GM18499 (cell line): ENCODE data around the gene RPP25L.

Source experiments
- ATAC-seq: cut with Tn5 transposase; IDR thresholded peaks from one replicate; pipeline ENCODE4 v1.9.1; 2021; ENCODE audit warnings: moderate number of reproducible peaks; ENCODE audit not compliant: insufficient read depth, unreplicated experiment

Gene RPP25L

DNA sequence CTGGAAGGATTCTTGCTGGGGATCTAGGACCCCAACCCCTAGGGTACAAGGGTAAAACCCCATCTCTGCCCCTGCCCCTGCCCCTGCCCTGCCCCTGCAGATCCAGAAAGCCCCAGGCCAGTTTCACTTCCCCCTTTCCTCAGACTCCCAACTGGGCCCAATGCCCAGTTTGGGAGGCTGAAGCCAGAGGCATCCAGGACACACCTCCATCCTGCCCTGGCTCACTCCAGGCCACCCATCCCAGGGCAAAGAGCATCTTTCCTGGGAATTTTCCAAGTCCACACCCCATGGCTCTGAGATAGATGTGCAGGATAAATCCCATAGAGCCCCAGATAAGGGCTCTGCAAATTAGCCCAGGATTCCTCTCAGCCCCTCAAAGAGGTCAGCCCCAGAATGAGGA, 39.8 kb downstream of the RPP25L start:
- ATAC-seq: no peak

DNA sequence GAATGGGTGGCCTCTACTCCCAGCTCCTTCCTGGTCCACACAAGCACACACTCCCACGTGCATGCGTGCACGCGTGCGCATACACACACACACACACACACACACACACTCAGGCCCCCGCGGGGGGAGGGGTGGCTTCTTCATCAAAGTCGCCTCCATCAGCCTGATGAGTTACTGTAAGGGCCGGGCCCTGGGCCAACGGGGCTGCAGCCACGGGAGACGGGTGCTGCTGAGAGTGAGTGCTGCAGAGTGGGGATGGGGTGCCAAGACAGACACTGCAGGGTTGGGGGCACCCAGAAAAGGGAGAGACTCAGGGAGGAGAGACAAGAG, 40.5 kb downstream of the RPP25L start:
- ATAC-seq: no peak

DNA sequence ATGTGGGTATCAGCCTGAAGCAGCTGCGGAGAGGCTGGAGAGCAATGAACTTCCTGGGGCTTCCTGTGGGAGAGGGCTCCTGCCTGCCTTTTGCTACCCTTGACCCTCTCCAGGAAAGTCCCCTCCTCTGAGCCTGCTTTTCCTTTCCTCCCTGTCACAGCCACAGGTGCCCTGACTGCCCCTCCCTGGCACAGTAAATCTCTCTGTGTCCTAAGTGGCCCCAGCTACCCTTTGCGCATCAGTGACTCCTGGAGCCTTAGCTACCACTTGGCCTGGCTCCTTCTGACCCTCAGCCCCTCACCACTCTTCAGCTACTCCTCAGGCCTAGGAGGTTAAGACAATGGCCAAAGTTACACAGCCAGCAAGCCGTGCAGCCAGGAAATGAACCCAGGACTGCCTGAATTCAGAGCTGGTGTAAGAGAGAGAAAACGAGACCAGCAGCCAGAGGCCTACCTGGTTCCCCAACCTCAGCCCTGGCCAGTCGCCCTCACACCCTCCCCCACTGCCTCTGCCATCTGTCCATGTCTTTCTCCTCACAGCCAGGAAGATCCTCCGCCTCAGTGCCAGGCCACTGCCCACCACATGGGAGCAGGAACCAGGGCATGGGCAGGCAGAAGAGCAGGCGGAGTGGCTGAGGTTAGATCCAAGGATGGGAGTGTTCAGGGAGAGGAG, 41.0 kb downstream of the RPP25L start:
- ATAC-seq: no peak

DNA sequence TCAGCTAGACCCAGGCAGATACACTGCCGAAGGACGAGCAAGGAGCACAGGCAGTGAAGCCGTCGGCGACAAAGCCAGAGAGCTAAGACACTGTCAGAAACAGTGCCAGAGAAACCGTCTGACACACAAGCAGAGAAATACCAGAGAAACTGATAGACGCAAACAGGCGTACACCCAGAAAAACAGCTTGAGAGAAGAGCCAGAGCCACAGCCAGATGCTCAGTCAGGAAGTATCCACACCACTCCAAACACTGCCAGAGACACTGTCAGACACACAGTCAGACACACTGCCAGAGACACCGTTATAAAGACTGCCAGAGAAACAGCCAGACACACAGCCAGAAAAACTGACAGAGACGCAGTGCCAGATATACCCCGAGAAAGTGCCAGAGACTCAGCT, 41.5 kb downstream of the RPP25L start:
- no peak for ATAC-seq

DNA sequence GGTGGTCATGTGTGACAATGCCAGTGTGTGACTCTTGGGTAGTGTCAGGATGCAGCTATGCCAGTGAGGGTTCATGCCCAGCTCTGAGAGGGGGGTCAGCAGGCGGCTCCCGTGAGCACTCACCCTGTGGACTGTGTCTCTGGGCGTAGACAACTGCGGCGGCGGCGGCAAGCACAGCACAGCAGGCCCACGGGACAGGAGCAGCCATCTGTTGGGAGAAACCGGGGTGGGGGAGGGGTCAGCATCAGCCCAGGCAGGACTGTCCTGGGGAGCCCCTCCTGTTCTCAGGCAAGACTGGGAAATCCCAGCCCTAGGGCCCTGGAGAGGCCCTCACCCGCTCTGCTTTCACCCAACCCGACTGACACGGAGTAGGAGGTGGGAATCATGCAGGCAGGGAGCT, 43.1 kb downstream of the RPP25L start:
- no peak for ATAC-seq

DNA sequence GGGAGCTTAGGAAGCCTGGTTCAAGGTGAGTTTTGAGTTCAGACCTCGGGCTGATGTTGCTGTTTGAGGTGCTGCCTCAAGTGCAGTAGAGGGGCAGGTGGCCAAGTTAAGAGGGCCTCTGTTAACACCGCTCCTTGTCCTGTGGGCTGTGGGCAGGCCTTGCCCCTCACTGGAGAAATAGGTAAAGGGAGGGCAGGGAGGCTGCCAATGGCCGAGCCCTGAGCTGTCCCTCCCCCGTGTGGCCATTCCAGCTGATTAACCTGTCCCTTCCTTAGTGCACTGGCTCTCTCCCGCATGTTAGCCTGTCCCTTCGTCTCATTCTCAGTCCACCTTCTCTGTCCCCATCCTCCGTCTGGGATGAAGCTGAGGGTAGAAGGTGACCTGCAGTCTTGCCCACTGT, 43.8 kb downstream of the RPP25L start:
- ATAC-seq: no peak

DNA sequence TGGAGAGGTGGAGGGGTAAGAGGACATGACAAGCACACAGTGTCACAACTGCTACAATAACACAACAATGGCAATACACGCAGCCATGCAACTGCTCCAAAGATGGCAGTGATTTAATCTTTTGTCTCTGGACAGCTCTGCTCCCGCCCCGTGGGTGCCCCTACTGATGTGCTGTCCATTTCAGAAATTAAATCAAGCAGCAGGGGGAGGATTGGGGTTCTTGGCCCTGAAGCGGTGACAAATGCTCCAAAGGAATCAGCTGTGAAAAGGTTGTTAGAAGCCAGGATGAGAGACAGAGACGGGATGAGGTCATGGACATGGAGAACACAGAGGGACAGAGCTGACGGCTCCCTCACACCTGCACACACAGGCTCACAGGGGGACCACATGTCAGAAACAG, 44.9 kb downstream of the RPP25L start:
- no peak for ATAC-seq

DNA sequence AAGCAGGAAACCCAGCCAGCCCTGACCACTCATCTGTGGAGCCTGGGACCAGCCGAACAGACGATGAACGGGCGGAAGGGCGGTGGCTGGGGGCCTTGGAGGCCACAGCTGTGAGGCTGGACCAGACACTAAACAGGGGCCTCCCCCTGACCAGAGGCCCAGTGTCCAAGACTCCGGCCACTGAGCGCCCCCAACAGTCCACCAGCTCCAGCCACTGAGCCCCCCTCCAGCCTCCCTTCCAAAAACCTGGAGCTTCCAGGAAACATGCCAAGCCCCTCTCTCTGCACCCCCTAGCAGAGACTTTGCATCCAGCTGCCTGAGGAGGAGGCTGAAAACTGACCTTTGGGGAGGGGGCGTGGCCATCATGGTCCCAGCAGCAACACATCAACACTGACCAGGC, 45.6 kb downstream of the RPP25L start:
- no peak for ATAC-seq

DNA sequence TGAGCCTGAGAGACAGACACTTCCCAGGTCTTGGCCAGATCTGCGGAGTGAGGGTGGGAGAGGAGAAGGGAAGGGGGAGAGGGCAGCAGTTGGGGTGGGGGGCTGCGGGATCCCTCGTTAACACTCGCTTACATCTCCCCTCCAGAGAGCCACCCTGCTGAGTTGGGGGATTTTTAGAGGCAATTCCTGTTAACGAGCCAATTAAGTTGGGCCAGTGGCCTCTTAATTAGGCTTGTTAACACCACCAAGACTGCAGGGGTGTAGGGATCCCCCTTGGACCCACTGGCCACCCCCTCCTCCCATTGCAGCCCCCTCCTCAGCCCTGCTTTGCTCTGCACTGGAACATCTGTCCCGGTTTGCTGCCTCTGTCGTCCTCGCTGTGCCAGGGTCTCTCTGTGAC, 46.0 kb downstream of the RPP25L start:
- ATAC-seq: no peak

DNA sequence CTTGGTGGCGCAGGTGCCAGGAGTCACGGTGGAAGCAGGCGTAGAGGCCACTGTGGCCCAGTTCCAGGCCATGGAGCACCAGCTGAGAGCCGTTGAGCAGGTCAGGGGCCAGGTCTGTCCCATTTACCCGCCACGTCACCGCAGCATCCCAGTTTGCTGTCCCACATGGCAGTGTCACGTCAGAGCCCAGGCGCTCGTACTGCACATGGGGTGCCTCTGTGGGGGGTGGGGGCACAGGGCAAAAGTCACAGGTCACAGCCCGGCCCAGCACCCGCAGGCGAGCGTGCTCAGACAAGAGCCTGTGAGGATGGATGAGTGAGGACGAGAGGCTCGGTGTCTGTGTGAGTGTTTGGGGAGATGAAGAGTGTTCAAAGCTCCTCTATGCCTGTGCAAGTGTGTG, 47.3 kb downstream of the RPP25L start:
- ATAC-seq: no peak

DNA sequence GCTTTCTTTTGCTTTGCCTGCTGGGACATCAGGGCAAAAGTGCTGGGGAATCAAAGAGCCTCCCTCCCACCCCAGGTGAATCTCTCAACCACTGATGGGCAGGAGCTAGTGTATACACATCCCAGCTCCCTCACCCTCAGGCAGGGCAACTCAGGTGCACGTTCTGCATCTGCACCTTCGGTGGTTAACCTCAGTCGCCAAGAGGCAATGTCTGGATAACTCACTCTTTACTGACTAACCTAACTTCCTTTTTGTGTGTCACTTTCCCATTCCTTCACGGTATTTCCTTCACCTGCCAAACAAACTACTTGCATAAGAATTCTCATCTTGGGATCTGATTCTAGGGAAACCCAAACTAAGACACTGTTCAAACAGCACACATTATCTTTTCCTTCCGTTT, 48.6 kb downstream of the RPP25L start:
- ATAC-seq: no peak

DNA sequence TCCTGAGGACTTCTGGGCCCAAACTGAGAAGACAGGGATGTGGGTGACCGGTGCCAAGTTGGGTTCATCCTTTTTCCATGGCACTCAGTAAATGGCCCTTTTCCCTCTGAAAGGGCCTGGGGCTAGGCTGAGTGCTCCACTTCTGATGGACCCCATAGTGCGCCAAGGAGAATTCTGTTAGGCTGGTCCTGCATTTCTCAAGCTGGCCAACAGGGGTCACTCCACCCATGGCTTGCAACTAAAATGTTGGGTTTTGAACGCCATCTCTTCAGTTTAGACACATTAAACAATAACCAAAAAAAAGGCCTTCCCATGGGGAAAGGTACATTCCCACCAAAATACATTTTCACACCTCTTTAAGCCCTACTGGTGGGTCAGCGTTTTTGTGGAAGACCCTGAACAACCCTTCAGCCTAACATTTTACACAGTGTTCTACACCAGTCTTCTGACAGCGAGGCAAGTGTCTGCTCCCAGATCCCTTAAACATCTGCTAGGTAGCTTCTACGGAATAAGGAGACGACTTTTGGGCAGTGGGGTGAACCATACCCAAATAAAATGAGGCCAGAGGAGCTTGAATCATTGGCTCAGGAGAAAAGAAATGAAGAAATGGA, 49.7 kb downstream of the RPP25L start:
- ATAC-seq: no peak

DNA sequence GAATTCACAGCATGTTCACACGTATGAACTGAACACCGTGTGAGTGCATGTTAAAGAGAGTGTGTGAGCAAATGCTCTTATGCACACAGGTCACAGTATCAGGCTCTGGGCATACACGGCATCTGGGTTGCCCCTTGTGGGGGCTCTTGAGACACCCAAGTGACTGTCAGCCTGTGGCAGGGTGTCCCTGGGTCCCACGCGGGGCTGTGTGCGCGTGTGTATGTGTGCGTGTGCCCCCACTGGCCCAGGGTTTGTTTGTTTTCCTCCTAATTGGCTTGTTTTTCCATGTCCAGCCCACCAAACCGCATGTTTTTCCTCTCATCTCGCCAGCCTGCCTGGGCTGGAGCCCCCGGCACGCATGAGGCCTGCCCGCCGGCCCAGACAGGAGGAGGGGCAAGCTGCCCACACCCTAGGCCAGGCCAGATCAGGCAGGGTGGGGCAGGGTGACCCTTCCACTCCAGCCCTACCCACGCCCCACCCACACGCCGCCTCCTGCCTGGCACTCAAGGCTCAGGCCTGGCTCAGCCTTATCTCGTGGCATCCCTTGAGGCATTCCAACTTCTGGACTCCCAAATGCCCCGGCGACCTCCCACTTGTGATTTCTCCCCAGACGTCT, 51.2 kb downstream of the RPP25L start:
- no peak for ATAC-seq
